Middle frontal gyrus (tissue), 1 donor: ENCODE results near the gene UPF2.
"Not testable (repeated sequence)": the region's sequence is repeated elsewhere in the genome, so short reads cannot be mapped to it uniquely, and the experiment has no call there.

Source experiments
- DNase-seq: peaks from one replicate; pipeline ENCODE4 v3.0.0-alpha.2; 2015; ENCODE audit warnings: low spot score; ENCODE audit errors: extremely low spot score

UPF2 gene

DNA sequence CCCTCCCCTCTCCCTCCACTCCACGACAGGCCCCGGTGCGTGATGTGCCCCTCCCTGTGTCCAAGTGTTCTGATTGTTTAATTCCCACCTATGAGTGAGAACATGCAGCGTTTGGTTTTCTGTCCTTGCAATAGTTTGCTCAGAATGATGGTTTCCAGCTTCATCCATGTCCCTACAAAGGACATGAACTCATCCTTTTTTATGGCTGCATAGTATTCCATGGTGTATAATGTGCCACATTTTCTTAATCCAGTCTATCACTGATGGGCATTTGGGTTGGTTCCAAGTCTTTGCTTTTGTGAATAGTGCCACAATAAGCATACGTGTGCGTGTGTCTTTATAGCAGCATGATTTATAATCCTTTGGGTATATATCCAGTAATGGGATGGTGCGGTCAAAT is 70.1 kb downstream of the UPF2 start:
- not testable (repeated sequence) for DNase-seq

DNA sequence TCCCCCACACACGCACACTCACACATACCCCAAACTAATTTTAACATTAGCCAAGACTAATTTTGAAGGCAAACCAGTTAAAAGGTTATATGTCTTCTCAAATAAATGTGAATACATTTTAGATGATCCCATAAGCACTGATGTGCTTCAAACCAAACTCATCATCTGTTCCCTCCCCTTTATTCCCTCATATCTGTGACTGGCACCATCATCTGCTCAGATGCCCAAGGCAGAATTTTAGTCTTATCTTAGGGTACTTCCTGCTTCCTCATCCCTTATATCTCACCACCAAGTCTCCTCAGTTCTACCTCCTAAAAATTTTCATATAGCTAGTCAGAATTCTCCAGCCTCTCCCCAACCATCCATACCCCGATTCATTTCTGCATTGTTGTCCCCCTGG is 80.4 kb downstream of the UPF2 start:
- no peak for DNase-seq

DNA sequence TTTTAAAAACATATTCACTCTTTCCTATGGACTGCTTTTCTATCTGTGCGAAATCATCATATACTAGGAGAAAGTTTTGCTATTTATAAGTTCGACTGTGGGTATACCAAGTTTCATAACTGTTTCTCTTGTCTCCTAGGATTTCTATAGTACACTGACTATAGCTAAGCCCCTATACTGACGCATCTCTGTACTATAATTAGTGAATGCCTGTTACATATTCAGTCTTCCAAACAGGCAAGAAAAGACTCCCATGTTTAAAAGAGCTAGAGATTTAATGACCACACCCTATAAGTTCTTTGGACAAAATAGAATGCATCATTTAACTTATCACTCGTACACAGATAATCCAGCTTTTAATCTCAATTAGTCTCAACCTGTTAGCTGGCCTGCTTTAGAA is 80.8 kb downstream of the UPF2 start:
- DNase-seq = no peak

DNA sequence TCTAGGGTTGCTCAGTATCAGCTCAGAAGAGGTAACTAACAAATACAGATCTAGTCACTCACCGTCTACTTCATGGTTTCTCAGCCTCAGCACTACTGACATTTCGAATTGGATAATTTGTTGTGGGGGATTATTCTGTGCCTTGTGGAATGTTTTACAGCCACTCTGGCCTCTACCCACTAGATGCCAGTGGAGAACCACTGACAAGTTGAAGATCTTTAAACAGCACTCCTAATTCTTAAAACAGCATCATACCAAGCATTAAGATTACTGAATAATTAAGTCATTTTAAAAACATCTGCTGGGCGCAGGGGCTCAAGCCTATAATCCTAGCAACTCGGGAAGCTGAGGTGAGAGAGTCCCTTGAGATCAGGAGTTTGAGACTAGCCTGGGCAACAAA is 82.6 kb downstream of the UPF2 start:
- no peak for DNase-seq

DNA sequence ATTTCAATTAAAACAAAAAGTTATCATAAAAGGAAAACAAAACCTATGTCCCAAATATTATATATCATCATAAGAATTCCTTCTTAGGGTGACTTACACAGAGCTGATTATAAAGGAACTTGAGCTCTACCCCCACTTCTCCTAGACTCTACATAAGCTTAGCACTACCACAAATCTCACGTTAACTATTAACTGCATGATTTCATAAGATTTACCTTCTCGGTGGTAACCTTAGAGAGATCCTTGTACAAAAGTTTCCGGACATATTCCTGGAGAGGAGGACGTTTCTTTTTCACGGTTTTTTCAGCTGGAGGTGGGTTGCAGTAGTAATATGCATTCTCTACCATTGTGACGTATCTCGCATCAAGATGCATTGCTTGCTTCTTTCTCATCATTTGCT is 83.7 kb downstream of the UPF2 start:
- DNase-seq = no peak

DNA sequence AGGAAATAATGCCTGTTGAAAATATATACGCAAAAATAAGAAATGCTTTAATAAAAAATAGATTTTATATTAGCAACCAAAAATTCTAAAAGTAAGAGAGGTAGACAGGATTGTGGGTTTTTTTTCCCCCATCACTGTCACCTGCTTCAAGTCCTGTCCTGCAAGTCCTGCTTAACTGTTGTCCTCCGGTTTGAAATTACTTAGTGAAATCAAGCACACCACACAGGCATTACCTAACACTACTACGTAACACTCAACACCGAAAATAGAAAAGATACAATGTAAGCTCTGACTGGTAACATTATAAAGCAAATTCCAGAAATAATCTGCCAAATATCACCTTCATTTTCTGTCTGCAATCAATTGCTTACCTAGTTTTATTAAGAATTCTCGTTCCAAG is 90.9 kb downstream of the UPF2 start:
- DNase-seq = no peak

DNA sequence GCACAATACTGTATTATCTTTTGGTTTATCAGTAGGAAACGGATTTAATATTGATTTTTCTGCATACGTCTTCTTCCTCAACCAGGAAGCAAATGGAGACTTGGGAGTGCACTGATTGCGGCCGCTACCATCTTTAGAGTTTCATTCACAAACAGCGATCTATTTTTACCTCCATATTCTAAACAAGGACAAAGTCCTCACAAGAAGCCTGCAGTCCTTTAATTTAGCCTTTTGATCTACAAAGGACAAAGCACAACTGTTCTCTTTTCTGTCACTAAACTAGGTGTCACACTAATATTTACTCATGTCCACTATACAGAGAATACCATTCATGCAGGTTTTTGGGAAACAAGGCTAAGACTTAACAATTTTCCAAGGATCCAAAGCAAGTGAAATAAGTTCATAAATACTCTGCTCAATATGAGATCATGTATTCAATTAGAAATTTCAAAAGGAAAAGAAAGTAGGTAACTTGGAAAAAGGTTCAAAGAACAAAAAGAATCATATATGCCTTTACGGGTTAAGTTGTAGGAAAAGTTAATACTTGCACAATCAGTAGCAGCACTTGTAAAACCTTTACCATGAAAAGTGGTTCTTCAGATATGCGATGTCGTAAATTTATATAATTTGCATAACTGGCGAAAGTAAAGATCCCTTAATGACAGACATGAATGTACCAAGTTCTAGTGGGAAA is 92.1 kb downstream of the UPF2 start:
- DNase-seq = no peak

DNA sequence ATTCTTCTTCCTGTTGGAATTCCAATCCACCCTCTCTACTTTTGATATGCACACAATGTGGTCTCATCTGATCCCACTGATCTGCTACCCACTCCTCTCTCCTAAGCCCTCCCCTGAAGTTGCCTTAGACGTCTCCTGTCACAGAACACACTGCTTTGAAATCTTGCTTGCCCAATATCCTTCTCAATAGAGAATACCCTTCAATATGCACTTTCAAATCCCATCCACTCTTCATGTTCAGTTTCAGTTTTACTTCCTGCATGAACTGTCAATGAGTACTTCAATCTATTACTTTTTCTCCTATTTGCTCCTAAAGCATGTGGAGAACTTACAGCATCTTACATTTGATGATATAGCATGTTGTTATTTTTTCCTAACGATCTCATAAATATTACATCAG is 93.5 kb downstream of the UPF2 start:
- no peak for DNase-seq

DNA sequence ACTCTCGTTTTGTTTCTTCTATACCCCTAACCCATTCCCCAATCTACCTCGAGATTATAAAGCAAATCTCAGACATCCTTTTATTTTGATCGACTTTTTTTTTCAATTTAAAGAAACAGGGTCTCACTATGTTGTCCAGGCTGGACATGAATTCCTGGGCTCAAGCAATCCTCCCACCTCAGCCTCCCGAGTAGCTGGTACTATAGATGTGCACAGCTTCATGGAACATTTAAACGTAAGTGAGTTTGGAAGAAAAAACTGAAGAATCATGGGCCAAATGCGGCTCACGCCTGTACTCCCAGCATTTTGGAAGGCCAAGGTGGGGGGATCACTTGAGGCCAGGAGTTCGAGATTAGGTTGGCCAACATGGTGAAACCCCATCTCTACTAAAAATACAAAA is 96.0 kb downstream of the UPF2 start:
- DNase-seq = no peak

DNA sequence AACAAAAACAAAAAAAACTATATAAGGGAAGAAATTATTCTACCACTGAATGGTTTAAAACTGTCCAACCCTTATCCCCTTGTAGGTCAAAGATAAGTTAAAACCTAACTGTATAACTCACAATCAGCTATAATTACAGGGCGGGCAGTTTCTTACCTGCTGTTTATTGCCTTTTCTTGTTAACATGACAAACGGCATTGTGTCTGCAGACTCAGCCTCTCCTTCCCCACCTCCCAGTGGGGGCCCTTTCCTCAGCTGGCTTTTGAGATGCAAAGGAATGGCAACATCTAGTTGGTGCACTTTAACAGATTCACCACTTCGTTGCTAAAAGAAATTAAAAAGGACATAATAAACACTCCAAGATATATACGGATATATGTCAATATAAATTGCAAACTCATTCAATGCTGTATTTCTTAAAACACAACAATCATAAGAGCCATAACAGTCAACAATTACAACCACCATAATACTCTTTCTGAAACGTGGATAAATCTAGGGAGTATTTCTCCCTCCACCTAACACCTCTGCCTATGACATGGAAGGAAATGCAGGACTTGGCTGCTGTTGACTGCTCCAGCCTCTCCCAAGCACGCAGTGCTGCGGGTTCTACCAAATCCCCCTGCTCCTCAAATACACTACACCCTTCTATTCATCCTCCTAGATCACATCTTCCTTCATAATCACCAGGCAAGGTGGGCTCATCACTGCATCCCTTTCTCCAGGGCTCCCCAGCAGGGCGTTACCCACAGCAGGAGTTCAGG is 106.0 kb downstream of the UPF2 start:
- no peak for DNase-seq

DNA sequence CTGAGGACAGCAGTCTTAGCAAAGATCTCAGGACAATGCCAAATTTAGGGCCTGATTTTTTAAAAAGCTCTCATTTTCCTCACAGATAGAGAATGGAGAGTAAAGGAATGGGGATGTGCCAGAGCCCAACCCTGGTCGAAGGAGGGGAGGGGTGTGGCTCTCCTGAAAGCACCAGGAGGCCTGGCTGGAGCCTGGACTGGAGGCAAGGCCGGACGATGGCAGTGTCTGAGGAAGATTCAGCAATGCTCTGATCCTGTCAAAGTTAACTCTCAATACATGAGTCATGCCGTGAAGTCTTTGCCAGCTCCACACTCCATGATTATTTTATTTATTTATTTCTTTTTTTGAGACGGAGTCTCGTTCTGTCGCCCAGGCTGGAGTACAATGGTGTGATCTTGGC is 108.3 kb downstream of the UPF2 start:
- no peak for DNase-seq

DNA sequence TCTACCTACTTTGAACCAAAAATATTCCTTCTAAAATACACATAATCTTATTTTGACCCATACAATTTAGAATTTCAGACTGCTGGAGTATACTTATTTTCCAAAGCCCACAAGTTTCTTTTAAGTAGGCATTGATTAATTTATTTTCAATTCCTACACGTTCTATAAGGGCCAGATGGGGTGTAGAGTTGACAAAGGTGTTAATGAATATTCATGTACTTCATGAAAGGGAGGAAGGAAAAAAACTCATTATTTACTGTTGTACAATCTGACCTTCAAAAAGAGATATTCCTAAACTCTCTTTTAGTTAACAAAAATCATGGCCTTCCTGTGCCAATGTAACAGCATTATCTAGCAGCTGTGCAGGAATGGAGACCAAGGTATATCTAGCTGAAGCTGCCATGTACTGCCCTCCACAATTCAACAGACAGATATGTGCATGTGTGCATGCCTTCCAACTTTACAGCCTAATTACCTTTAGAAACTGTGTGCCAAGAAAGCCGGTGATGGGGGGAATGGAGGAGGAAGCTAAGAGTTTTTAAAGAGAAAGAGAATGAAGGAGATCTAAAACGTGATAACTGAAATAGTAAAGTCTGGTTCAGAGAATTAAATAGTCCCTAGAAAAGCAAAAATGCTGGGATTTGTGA is 108.9 kb downstream of the UPF2 start:
- no peak for DNase-seq

DNA sequence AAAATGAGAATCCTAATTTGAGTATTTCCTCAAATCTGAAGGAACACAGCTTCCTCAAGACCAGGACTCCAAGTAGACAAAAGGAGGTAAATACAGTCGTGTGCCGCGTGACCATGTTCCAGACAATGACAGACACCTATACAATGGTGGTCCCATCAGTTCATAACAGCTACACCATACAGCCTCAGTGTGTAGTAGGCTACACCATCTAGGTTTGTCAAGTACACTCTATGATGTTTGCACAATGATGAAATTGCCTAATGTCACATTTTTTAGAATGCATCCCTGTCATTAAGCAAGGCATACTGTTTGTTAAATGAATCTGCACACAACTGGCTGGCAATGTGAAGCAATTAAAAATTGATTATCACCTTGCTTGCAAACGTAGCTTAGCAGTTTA is 111.6 kb downstream of the UPF2 start:
- no peak for DNase-seq

DNA sequence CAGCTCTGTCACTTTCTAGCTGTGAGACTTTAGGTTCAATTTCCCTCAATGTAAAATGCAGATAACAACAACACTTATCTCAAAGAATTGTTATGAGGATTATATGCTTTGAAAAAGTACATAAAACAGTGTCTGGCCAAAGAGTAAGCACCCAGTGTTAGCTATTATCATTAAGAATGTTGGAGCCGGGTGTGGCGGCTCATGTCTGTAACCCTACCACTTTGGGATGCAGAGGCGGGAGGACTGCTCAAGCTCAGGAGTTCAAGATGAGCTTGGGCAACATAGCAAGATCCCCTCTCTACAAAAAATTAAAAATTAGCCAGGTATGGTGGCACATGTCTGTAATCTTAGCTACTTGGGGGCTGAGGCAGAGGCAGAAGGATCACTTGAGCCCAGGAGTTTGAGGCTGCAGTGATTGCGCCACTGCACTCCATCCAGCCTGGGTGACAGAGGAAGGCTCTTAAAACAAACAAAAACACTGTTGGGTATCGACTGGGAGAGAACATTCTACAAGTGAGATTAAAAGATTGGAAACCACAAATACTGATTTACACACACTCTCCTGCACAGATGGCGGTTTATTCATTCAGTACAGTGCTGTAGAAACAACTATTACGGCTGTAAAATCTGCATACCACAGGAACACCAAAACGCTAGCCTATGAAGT is 112.2 kb downstream of the UPF2 start:
- no peak for DNase-seq

DNA sequence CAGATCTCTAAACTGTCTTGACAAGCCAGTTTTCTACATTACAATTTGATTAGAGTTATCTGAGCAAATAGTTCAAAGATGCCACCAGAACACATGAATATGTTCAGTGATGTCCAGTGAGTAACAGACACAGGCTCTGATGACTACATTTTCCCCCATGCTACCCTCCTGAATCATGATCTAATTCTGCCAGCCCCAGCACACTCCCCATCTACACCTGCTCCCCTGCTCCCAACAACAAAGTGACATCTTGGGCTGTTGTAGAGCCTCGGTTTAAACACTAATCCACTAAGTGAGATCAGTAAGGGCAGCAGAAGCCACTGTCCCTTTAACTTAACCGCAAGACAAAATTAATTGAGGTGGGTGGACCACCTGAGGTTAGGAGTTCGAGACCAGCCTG is 114.9 kb downstream of the UPF2 start:
- DNase-seq = no peak

DNA sequence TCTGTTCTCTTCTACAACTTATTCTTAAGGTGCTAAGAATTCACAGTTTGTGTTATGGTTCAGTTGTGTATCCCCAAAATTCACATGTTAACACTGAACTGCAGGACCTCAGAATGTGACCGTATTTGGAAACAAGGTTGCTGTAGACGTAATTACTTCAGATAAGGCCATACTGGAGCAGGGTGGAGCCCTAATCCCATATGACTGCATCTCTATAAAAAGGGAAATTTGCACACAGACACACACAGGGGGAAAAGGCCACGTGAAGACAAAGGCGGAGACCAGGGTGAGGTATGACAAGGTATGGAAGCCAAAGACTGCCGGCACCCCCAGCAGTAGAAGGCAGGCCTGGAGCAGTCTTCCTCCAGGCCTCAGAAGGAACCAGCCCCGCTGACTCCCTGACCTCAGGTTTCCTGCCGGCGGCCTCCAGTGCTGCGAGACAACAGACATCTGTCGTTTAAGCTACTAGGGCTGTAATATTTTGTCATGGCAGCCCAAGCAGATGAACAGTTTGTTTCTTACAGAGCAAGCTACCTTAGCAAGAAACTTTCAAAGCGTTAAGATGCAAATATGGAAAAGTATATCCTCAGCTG is 120.7 kb downstream of the UPF2 start:
- DNase-seq = no peak

DNA sequence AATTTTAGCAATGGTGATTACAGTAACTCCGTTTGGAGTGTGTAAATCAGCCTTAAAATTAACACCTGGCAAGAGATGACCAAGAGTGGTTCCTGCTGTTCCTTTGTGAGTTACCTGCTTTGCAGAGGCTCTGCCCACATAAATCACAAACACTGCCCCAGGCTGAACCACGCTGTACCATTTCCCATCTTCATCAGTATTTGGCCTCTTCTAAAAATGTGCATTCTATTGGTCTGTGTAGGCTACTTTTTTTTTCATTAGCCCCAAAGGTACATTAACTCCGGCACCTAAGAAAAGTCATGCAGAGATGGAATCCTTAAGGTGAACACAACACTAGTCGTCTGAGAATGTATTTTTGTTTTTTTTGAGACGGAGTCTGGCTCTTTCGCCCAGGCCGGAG is 123.3 kb downstream of the UPF2 start:
- no peak for DNase-seq

DNA sequence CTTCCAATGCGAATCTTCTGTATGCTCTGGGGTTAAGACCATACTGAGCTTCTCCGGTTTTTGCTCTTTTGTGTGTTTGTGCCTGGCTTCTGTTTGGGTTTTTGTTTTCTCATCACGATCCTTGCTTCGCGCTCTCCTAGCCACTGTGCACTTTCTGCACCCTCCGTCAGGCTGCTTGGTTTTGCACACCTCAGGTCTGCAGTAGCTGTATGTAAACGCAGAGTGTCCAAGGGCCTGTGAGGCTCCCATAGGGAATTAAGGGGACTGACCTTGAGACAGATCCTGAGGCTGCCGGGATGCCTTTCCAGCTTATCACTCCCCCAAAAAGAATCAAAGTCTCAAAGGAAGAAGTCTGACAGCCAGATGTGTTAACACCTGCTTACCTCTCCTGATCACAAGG is 124.2 kb downstream of the UPF2 start:
- DNase-seq = no peak

DNA sequence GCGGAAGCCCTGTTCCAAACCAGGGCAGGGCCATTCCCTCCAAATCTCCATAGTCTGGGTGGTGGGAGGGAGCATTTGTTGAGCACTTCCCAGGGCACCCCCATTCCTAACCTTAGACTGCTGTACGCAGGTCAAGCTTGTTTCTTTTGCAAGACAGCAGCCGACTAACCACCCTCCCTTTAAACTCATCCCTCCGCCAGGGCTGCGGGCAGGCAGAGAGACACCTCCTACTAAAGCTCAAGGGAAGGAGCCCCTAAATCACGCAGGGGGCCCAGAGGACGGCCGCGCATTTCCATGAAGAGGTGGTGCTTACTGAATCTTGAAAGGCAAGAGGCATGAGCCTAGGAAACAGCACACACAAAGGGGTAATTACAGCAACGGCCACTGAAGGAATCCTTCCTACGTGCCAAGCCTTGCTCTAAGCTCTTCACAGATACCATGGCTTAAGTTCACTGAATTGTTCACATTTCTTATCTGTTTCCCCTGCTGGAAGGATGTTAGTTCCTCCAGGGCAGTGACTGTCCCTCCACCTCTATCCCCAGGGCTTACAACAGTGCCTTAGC is 129.4 kb downstream of the UPF2 start:
- DNase-seq = no peak

DNA sequence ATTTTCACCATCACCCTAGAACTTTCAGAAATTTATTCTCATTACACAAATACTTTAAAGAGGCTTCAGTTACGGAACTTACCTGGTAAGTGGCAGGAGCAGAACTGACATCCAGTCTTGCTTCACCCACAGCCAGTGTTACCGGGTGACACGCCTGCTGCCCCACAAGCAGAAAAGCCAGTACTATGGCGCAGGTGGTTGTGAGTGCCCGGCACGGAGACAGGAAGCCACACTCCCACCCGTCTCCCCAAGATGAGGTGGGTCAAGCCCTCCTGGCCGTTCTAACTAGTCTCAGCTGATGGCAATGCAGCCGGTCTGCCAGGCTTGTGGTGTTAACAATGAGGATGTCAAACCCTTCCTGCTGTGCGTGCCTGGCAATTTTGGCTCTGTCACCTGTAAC is 132.5 kb downstream of the UPF2 start:
- no peak for DNase-seq

DNA sequence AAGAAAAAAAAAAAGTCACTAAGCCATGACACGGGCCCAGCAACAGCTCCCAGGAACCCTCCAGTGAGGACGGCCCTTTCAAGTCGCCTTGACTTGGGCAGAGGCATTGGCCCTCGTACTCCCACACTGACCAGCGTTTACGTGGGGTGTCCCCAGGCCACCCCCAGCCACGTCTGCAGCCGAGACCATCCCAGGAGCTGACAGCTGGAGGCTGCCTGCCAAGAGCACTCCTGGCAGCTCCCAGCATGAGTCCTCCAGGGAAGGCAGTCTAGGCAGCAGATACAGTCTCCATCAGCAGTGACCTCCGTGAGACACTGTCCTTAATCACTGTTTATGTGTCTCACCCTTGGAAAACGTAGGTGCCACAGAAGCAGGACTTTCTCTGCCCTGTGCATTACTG is 133.0 kb downstream of the UPF2 start:
- DNase-seq = no peak
